Ovary (tissue), 9 donors: Measurements from ENCODE around the gene TBC1D19. TPM values are rescaled to one million over a fixed set of nuclear protein-coding genes. Genes with fewer than 3 reads are reported as not detected.

ENCODE experiments used
- DNase-seq, 5 donors: peaks; one replicate each; pipeline ENCODE4 v3.0.0-alpha.2; 2019 to 2020
- H3K27ac ChIP-seq, 2 donors: fragments of 200-600 bp; one replicate each; pipeline versions ENCODE4 v1.5.1 to v1.8.0; 2019 to 2022
- H3K27me3 ChIP-seq: fragments of 200-600 bp; one replicate; pipeline ENCODE4 v1.8.0; 2022
- H3K36me3 ChIP-seq: fragments of 200-600 bp; sonication (generic); one replicate; pipeline ENCODE4 v1.5.1; 2019
- H3K4me1 ChIP-seq: one replicate; pipeline ENCODE4 v1.8.1; 2013; ENCODE audit warnings: mild to moderate bottlenecking, moderate library complexity; ENCODE audit not compliant: insufficient read depth
- H3K4me3 ChIP-seq: fragments of 200-600 bp; sonication (generic); one replicate; pipeline ENCODE4 v1.5.1; 2017
- H3K9me3 ChIP-seq, 2 donors: fragments of 200-600 bp in 1 of 2; sonication (generic) in 1 of 2; one replicate each; pipeline versions ENCODE4 v1.5.1 to v1.8.1; 2013 to 2019; ENCODE audit warnings: mild to moderate bottlenecking in 1 of 2, moderate library complexity in 1 of 2
- CTCF ChIP-seq, 3 donors: fragments of 450-650 bp in 2 of 3; fragments of 200-600 bp in 1 of 3; IDR thresholded peaks; one replicate each; pipeline versions ENCODE4 v1.5.1 to v1.8.0; 2016 to 2022; ENCODE audit warnings: antibody characterized with exemption in 3 of 3, mild to moderate bottlenecking in 1 of 3
- EP300 ChIP-seq: sonication (generic); formaldehyde crosslinking; IDR thresholded peaks from one replicate; pipeline ENCODE4 v1.6.1; 2017; ENCODE audit warnings: antibody characterized with exemption
- POLR2A ChIP-seq: fragments of 450-650 bp; IDR thresholded peaks from one replicate; pipeline ENCODE4 v1.6.1; 2017; ENCODE audit warnings: antibody characterized with exemption, mild to moderate bottlenecking, moderate library complexity
- WGBS, 3 donors: extraction: QIAGEN DNeasy Blood & Tissue Kit in 1 of 3; methylation state at CpG; one replicate each; pipeline versions ENCODE4 v1.1.5 to v1.1.7; 2013 to 2017; 5-methylcytosine and 5-hydroxymethylcytosine counted together
- intact Hi-C, 4 donors: fragments of 100-400 bp; cut with DNase I; formaldehyde crosslinking; loops; one replicate each; pipeline versions ENCODE4 v1.11.0 to v1.15.1; 2022 to 2023
- polyA plus RNA-seq, 2 donors: library from polyadenylated mRNA; stranded (reverse); fragments of 200-250 nt in 1 of 2; fragments of 350-450 nt in 1 of 2; fragmentation: Illumina TruSeq in 1 of 2; extraction: RNeasy Lipid Tissue Mini Kit (QIAGEN cat#74804) in 1 of 2; gene quantifications; one replicate each; pipeline ENCODE4 v1.2.3, GENCODE V29; 2013 to 2014
- total RNA-seq, 7 donors: library from RNA; depleted of rRNA in 2 of 7; stranded (reverse); fragments of >200 nt in 2 of 7; fragmentation: NEBNext Ultra II Directional in 3 of 7; extraction: Animal tissue kit (Norgen Biotek cat#: 25700) in 3 of 7; gene quantifications; one replicate each; pipeline versions ENCODE4 v1.1.0 to v1.2.4, GENCODE V29; 2016 to 2023
- donor health status: DM: no; HTN: no; CAD: no; lungs with moderate emphysema.
- donor health status: DM: no; HTN: no; CAD: no.
- donor health status: Bipolar disorder and iron deficiency.
- donor health status: DM: yes; HTN: yes; CAD: no.
- donor health status: DM: no; HTN: no; CAD: no.
- donor health status: DM: yes; HTN: yes; CAD: no.

The TBC1D19 gene
- total and polyA plus RNA-seq, 9 donors: 6.0 to 25.2 (median 14.8) TPM

- WGBS, 3 donors: 63 to 86% (median 77%) methylated on average over 2 of the region's 2 CpGs
- H3K4me3 ChIP-seq: no peak overlapping the region
- H3K27ac ChIP-seq: no peak overlapping the region
- TF ChIP-seq POLR2A: no peak
- TF ChIP-seq EP300: no peak
- no peak for TF ChIP-seq CTCF (IDR thresholded peaks at IDR 0.05)
- H3K9me3 ChIP-seq: no peaks in the 10 kb centered on the region
- DNase-seq: no peak
- peaks cover 2% of the 10 kb centered on the region for H3K4me1 ChIP-seq
- no peaks in the 10 kb centered on the region for H3K27me3 ChIP-seq
- intact Hi-C loops: no loop called here
- no peaks in the 10 kb centered on the region for H3K36me3 ChIP-seq
Measured at GRCh38 chr4:26779674-26780073, 195.8 kb downstream of the TBC1D19 start.

- H3K27me3 ChIP-seq: no peaks in the 10 kb centered on the region
- no peaks in the 10 kb centered on the region for H3K36me3 ChIP-seq
- no peak overlapping the region for H3K27ac ChIP-seq
- TF ChIP-seq EP300: no peak
- TF ChIP-seq POLR2A: no peak
- no peak for TF ChIP-seq CTCF (IDR thresholded peaks at IDR 0.05)
- no peak for DNase-seq
- WGBS, 3 donors: 89 to 98% (median 94%) methylated on average over 1 of the region's 1 CpG
- H3K4me3 ChIP-seq: no peak overlapping the region
- no peaks in the 10 kb centered on the region for H3K9me3 ChIP-seq
- H3K4me1 ChIP-seq: peaks cover 2% of the 10 kb centered on the region
- intact Hi-C loops: no loop called here
Measured at GRCh38 chr4:26780539-26780938, 196.7 kb downstream of the TBC1D19 start.

GRCh38 chr4:26782168-26782829 lies 198.4 kb downstream of the TBC1D19 start:
- WGBS, 3 donors: 10 to 28% (median 17%) methylated on average over 3 of the region's 3 CpGs
- intact Hi-C loops: no loop called here
- DNase-seq: no peak
- TF ChIP-seq EP300 (no peak), CTCF (IDR thresholded peaks at IDR 0.05) (no peak), POLR2A (no peak)
- H3K4me3 ChIP-seq: no peak overlapping the region
- H3K4me1 ChIP-seq: peaks cover 2% of the 10 kb centered on the region
- H3K27me3 ChIP-seq: no peaks in the 10 kb centered on the region
- H3K27ac ChIP-seq: no peak overlapping the region
- no peaks in the 10 kb centered on the region for H3K9me3 ChIP-seq
- no peaks in the 10 kb centered on the region for H3K36me3 ChIP-seq

GRCh38 chr4:26782830-26783202 lies 198.9 kb downstream of the TBC1D19 start:
- intact Hi-C loops: no loop called here
- H3K27me3 ChIP-seq: no peaks in the 10 kb centered on the region
- no peak for DNase-seq
- H3K9me3 ChIP-seq: no peaks in the 10 kb centered on the region
- TF ChIP-seq POLR2A (no peak), CTCF (IDR thresholded peaks at IDR 0.05) (no peak), EP300 (no peak)
- H3K27ac ChIP-seq: no peak overlapping the region
- H3K4me3 ChIP-seq: no peak overlapping the region
- H3K36me3 ChIP-seq: no peaks in the 10 kb centered on the region
- peaks cover 2% of the 10 kb centered on the region for H3K4me1 ChIP-seq
- WGBS, 3 donors: 50 to 58% (median 56%) methylated on average over 5 of the region's 5 CpGs
